ENCODE data around the gene EBP. TPM values are rescaled to one million over a fixed set of nuclear protein-coding genes. Genes with fewer than 3 reads are reported as not detected.

EBP gene
- polyA plus RNA-seq, 1 donor from 2014 or later, result 134 TPM

DNA sequence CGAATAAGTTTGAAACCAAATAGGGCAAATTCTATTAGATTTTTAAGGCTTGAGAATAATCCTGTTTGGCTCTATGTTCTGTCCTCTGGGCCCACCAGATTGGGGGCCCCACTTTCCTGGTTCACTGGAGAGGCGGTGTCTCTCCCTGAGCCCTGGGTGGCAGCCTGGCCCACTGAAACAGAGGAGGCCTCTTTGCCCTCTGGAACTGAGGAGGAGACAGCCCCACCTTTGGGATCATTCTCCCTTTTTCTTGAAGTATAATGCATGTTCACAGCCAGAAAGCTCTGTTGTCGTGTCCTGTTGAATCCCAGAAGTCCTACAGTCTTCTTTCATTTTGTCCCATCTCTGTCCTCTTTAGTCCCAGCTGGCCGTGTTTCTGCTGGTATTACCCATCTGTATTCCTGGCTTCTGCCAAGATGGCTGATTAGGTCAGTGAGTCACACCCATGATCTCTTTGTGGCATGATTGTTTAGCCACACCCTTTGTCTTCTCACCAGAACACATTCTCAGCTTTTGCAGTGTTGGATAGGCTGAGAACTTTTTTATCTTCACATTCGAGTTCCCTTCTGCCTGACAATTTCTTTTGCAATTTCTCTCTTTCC, 9.9 kb downstream of the EBP start:
- no peaks in the 10 kb centered on the region for H3K79me2 ChIP-seq (replicated peaks; ENCODE audit: insufficient read depth, low read length)
- no peaks in the 10 kb centered on the region for H3K36me3 ChIP-seq (ENCODE audit: insufficient read depth, low read length)
- H3F3A ChIP-seq (ENCODE audit: insufficient read depth, low read length, poor library complexity, severe bottlenecking), result no peaks in the 10 kb centered on the region
- H3K4me2 ChIP-seq (ENCODE audit: low read length), result no peak overlapping the region
- H3K27me3 ChIP-seq (ENCODE audit: insufficient read depth, low read depth, low read length), result no peaks in the 10 kb centered on the region
- H3K9me2 ChIP-seq (ENCODE audit: insufficient read depth, low read length), result no peaks in the 10 kb centered on the region
- no peaks in the 10 kb centered on the region for H3K9me3 ChIP-seq (ENCODE audit: low read length)
- H4K20me1 ChIP-seq (ENCODE audit: insufficient read depth), result no peaks in the 10 kb centered on the region
- no peak overlapping the region for H3K9ac ChIP-seq (ENCODE audit: low read length)
- no peak overlapping the region for H3K4me3 ChIP-seq (ENCODE audit: low read length)
- H2AFZ ChIP-seq (ENCODE audit: low read depth, low read length), result no peak overlapping the region
- H3K27ac ChIP-seq (ENCODE audit: low read length), result no peak overlapping the region
- TF ChIP-seq MXI1 (conservative IDR thresholded peaks at IDR 0.05; ENCODE audit: poor library complexity, severe bottlenecking), result no peak
- TF ChIP-seq EP300 (conservative IDR thresholded peaks at IDR 0.05; ENCODE audit: poor library complexity, severe bottlenecking), result no peak
- no peak for TF ChIP-seq RAD21 (conservative IDR thresholded peaks at IDR 0.05)
- TF ChIP-seq, protein P1, sequence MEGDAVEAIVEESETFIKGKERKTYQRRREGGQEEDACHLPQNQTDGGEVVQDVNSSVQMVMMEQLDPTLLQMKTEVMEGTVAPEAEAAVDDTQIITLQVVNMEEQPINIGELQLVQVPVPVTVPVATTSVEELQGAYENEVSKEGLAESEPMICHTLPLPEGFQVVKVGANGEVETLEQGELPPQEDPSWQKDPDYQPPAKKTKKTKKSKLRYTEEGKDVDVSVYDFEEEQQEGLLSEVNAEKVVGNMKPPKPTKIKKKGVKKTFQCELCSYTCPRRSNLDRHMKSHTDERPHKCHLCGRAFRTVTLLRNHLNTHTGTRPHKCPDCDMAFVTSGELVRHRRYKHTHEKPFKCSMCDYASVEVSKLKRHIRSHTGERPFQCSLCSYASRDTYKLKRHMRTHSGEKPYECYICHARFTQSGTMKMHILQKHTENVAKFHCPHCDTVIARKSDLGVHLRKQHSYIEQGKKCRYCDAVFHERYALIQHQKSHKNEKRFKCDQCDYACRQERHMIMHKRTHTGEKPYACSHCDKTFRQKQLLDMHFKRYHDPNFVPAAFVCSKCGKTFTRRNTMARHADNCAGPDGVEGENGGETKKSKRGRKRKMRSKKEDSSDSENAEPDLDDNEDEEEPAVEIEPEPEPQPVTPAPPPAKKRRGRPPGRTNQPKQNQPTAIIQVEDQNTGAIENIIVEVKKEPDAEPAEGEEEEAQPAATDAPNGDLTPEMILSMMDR (IDR thresholded peaks at IDR 0.05; ENCODE audit: poor library complexity, severe bottlenecking), result no peak
- no peak for TF ChIP-seq TAF1 (IDR thresholded peaks at IDR 0.05; ENCODE audit: low read depth)
- TF ChIP-seq SMC3 (conservative IDR thresholded peaks at IDR 0.05; ENCODE audit: poor library complexity), result no peak
- no peak for TF ChIP-seq POLR2AphosphoS5 (IDR thresholded peaks at IDR 0.05)
- no peak for TF ChIP-seq EZH2 (IDR thresholded peaks at IDR 0.05; ENCODE audit: borderline replicate concordance, insufficient read depth, low read length, poor library complexity, severe bottlenecking)
- TF ChIP-seq, protein P2, sequence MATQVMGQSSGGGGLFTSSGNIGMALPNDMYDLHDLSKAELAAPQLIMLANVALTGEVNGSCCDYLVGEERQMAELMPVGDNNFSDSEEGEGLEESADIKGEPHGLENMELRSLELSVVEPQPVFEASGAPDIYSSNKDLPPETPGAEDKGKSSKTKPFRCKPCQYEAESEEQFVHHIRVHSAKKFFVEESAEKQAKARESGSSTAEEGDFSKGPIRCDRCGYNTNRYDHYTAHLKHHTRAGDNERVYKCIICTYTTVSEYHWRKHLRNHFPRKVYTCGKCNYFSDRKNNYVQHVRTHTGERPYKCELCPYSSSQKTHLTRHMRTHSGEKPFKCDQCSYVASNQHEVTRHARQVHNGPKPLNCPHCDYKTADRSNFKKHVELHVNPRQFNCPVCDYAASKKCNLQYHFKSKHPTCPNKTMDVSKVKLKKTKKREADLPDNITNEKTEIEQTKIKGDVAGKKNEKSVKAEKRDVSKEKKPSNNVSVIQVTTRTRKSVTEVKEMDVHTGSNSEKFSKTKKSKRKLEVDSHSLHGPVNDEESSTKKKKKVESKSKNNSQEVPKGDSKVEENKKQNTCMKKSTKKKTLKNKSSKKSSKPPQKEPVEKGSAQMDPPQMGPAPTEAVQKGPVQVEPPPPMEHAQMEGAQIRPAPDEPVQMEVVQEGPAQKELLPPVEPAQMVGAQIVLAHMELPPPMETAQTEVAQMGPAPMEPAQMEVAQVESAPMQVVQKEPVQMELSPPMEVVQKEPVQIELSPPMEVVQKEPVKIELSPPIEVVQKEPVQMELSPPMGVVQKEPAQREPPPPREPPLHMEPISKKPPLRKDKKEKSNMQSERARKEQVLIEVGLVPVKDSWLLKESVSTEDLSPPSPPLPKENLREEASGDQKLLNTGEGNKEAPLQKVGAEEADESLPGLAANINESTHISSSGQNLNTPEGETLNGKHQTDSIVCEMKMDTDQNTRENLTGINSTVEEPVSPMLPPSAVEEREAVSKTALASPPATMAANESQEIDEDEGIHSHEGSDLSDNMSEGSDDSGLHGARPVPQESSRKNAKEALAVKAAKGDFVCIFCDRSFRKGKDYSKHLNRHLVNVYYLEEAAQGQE (IDR thresholded peaks at IDR 0.05; ENCODE audit: borderline replicate concordance), result no peak

- Histone ChIP-seq H3K27me3 (ENCODE audit: insufficient read depth, low read depth, low read length) (no peaks in the 10 kb centered on the region), H3K9ac (ENCODE audit: low read length) (no peak overlapping the region), H3K79me2 (replicated peaks; ENCODE audit: insufficient read depth, low read length) (no peaks in the 10 kb centered on the region), H3K36me3 (ENCODE audit: insufficient read depth, low read length) (no peaks in the 10 kb centered on the region), H3K4me2 (ENCODE audit: low read length) (no peak overlapping the region), H2AFZ (ENCODE audit: low read depth, low read length) (no peak overlapping the region), H3F3A (ENCODE audit: insufficient read depth, low read length, poor library complexity, severe bottlenecking) (no peaks in the 10 kb centered on the region), H3K4me3 (ENCODE audit: low read length) (no peak overlapping the region), H3K9me2 (ENCODE audit: insufficient read depth, low read length) (no peaks in the 10 kb centered on the region), H3K9me3 (ENCODE audit: low read length) (no peaks in the 10 kb centered on the region), H4K20me1 (ENCODE audit: insufficient read depth) (no peaks in the 10 kb centered on the region), H3K27ac (ENCODE audit: low read length) (no peak overlapping the region)
- no peak for TF ChIP-seq EP300 (conservative IDR thresholded peaks at IDR 0.05; ENCODE audit: poor library complexity, severe bottlenecking)
- no peak for TF ChIP-seq POLR2AphosphoS5 (IDR thresholded peaks at IDR 0.05)
- TF ChIP-seq EZH2 (IDR thresholded peaks at IDR 0.05; ENCODE audit: borderline replicate concordance, insufficient read depth, low read length, poor library complexity, severe bottlenecking), result no peak
These were observed 10.6 kb downstream of the EBP start for GRCh38 chrX:48532161-48532560.
